GM21737 (cell line): ENCODE measurements around the gene GPR155.
"Not testable (repeated sequence)": the region's sequence is repeated elsewhere in the genome, so short reads cannot be mapped to it uniquely, and the experiment has no call there.

Source experiments
- ATAC-seq: cut with Tn5 transposase; IDR thresholded peaks from one replicate; pipeline ENCODE4 v1.9.1; 2021; ENCODE audit warnings: mild to moderate bottlenecking, moderate library complexity; ENCODE audit not compliant: unreplicated experiment

The GPR155 gene

DNA sequence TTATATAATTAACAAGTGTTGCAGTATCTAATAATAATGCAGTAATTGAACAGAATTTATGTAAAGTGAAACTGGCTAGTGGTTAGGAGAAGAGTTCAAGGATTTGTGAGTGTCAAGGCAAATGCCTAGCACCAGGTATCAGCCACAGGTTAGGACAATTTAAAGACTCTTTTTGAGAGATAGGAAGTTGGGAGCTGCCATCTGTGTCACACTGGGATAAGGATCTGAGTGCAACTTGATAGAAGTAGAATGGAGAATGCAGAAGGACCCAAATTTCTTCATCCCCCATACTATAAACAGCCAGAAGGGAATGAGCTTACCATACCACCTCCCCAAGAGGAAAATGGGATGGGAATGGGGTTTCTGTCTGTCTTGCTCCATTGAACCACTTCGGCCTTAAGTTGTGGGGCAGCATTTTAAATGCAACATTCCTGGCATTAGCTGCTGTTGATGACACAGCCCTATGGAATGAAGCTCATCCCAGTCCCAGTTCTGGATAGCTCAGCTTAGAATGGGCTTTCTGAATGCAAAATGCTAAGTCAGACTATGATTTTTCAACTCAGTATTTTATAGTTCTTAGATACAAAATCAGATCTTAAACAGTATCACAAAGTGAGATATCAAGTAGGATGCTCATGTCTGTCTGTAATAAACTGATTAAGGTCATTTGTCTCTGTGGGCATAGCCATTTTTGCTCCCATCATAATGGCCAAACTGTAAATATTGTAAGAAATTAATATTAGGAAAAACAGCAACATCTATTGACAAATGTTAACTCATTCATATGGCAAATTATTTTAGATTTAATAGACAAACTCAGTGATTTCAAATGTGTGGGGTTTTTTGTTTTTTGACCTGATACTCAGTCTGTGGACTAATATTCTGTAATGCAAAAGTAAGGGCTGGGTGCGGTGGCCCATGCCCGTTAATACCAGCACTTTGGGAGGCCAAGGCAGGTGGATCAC, 44.0 kb downstream of the GPR155 start:
- no peak for ATAC-seq

GRCh38 chr2:174439950-174440349, 46.9 kb downstream of the GPR155 start:
- ATAC-seq, result no peak

GRCh38 chr2:174439323-174439722, 47.5 kb downstream of the GPR155 start:
- no peak for ATAC-seq

DNA sequence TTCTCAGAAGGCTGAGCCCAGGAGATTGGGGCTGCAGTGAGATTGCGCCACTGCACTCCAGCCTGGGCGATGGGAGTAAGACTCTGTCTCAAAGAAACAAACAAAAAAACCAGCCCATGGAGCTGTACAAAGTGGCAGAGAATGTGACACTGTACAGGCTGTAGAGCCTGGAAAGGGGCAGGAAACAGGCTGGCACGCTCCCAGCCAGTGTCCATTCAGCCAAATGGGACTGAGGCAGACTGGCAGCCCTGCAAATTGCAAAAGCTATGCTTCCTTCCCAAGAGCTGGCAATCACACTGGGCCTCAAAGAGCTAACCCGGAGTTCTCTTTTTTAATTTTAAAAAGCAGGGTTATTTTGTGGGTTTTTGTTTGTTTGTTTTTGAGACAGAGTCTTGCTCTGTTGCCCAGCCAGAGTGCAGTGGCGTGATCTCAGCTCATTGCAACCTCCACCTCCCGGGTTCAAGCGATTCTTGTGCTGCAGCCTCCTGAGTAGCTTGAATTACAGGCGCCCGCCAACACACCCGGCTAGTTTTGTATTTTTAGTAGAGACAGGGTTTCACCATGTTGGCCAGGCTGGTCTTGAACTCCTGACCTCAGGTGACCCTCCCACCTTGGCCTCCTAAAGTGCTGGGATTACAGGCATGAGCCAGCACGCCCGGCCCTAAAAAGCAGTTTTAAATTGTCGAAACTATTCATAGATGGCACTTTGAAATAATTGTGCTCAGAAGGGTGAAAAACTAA, 48.5 kb downstream of the GPR155 start:
- no peak for ATAC-seq

GRCh38 chr2:174436351-174436750, 50.5 kb downstream of the GPR155 start:
- ATAC-seq, result no peak

GRCh38 chr2:174431902-174432301, 54.9 kb downstream of the GPR155 start:
- no peak for ATAC-seq

DNA sequence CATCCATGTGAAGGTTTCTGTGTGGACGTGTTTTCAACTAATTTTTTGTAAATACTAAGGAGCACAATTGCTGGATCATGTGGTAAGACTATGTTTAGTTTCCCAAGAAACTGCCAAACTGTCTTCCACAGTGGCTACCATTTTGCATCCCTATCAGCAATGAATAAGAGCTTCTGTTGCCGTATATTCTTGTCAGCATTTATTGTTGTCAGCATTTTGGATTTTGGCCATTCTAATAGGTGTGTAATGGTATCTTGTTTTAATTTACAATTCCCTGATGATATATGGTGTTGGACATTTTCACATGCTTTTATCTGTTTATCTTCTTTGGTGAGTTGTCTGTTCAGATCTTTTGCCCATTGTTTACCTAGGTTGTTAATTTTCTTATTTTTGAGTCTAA, 56.8 kb downstream of the GPR155 start:
- no peak for ATAC-seq

DNA sequence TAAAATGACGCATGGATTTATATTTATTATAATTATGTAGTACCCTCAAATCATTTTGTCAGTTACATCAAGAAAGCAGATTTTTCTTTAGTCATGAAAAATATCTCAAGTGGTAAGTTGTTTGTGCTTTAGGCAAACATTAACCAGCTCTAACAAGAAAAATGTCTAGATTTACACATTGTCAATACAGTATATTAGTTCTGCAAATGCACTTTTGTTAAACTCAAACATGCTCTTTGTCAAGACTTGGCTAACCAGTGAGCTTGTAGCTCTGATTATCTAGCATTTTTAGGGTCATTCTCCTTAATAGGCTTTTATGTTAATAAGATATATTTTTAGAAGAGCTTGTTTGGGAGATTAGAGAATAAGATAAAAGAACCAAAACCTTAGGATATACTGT, 58.6 kb downstream of the GPR155 start:
- no peak for ATAC-seq

DNA sequence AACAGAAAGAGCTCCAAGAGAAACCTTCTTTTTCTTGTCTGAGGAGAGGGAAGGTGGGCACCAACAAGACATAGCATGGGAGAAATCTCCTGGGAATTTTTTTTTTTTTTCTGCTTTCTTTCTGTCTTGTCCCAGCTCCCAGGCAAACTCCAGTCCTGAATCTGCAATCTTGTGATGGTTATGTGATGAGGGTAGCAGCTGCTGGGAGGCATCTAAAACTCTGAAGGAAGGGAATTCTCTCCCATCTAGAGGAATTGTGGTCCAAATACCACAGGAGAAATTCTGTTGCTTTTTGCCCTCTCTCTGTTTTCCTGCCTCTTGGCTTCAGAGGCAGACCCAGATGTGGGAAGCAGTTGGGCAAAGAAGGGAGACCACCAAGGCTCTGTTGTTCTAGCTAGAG, 74.6 kb downstream of the GPR155 start:
- no peak for ATAC-seq

GRCh38 chr2:174410039-174410438, 76.8 kb downstream of the GPR155 start:
- not testable (repeated sequence) for ATAC-seq

DNA sequence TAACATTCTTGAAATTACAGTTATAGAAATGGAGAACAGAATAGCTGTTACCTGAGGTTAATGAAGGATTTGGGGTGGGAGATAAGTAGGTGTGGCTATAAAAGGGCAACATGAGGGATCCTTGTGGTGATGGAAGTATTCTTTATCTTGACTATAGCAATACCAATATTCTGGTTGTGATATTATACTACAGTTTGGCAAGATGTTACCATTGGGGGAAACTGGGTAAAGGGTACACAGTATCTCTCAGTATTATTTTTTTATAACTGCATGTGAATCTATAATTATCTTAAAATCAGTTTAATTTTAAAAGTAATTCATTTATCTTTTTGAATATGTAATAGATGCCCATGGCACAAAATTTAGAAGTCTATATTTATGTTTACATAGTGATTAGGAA, 83.2 kb downstream of the GPR155 start:
- ATAC-seq, result no peak

DNA sequence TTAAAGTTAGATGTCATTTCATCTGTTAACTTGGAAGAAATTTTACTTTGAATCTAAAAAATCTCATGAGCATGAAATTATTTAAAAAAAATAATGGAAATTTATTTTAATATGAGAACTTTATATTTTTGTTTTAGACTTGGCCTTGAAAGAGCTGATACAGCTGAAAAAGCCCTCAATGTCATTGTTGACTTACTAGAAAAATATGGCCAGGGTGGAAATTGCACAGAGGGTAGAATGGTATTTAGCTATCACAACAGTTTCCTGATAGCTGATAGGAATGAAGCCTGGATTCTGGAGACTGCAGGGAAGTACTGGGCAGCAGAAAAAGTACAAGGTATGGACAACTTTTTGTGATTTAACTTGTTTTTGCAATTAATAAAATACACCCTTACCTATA, 86.0 kb downstream of the GPR155 start:
- ATAC-seq, result no peak

DNA sequence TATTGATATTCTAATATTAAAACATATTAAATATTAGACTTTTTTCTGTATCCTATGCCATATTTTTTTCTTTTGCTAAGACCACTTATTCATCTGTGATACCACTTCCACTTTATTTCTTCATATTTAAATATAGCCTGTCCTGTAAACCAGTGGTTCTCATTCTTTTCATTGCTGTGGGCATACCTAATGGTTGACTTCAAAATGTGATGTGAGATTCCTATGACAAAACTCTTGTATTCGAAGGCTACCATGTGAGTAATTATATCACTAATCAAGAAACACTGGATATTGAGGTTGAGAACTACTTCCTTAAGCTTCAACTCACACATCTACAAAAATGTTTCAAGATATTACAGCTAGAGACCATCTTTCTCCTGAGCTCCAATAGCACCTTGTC, 87.7 kb downstream of the GPR155 start:
- ATAC-seq, result no peak

- no peak for ATAC-seq
Observed at GRCh38 chr2:174397773-174398172, 89.1 kb downstream of the GPR155 start.

- ATAC-seq, result peak; percentile 8
Observed at GRCh38 chr2:174395969-174396630, 90.7 kb downstream of the GPR155 start.

GRCh38 chr2:174395284-174395968, 91.4 kb downstream of the GPR155 start, which contains the start of gene SCRN3:
TSS of gene SCRN3 (plus strand) at chr2:174395730. CDS start at chr2:174398284, 2,554 bp downstream.
- ATAC-seq, result peak; percentile 98

DNA sequence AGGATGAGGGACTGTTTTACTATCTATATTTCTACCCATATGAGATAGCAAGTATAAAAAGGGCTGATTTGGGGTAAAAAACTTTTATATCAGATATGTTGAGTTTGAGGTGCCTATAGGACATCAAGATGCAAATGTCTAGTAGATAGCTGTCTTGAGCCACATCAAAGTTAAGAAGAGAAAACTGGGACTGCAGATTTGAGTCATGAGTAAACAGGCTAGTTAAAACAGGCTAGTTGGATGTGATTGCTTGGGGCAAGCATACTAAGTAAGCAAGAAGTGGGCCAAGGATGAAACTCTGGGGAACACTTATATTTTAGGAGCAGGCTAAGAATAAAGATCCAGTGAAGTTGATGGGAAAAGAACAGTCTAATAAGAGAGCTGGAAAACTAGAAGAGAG, 94.1 kb downstream of the GPR155 start:
- ATAC-seq, result no peak

DNA sequence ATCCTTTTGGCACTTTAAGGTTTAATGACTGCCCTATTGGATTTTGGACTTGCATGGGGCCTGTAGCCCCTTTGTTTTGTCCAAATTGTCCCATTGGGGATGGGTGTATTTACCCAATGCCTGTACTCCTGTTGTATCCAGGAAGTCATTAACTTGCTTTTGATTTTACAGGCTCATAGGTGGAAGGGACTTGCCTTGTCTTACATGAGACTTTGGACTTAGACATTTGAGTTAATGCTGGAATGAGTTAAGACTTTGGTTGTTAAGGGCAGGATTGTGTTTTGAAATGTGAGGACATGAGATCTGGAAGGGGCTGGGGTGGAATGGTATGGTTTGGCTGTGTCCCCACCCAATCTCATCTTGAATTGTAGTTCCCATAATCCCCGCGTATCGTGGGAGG, 96.5 kb downstream of the GPR155 start:
- not testable (repeated sequence) for ATAC-seq

- ATAC-seq, result no peak
Observed at GRCh38 chr2:174389542-174389941, 97.3 kb downstream of the GPR155 start.

DNA sequence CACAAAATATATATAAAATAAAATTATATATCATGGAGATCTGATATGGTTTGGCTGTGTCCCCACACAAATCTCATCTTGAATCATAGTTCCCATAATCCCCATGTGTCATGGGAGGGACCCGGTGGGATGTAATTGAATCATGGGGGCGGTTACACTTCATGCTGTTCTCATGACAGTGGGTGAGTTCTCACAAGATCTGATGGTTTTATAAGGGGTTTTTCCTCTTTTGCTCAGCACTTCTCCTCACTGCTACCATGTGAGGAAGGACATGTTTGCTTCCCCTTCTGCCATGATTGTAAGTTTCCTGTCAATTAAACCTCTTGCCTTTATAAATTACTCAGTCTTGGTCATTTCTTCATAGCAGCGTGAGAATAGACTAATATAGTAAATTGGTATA, 98.1 kb downstream of the GPR155 start:
- ATAC-seq, result not testable (repeated sequence)

GRCh38 chr2:174385201-174385600, 101.6 kb downstream of the GPR155 start:
- no peak for ATAC-seq
